DND-41 (cell line): ENCODE results near the gene TPD52L1.

Source experiments
- EZH2 ChIP-seq: IDR thresholded peaks from 3 replicates; pipeline ENCODE4 v1.6.1; 2012; ENCODE audit warnings: borderline replicate concordance, low read depth, mild to moderate bottlenecking, moderate library complexity, low read length, inconsistent platforms; ENCODE audit not compliant: severe bottlenecking
- TF ChIP-seq, protein P1 (sequence below): IDR thresholded peaks from 2 replicates; pipeline ENCODE4 v1.5.1; 2012; ENCODE audit warnings: borderline replicate concordance, low read length, moderate library complexity, mild to moderate bottlenecking; ENCODE audit not compliant: poor library complexity, severe bottlenecking; ENCODE audit errors: extremely low read depth

- TF ChIP-seq EZH2 = no peak
- TF ChIP-seq, protein P1, sequence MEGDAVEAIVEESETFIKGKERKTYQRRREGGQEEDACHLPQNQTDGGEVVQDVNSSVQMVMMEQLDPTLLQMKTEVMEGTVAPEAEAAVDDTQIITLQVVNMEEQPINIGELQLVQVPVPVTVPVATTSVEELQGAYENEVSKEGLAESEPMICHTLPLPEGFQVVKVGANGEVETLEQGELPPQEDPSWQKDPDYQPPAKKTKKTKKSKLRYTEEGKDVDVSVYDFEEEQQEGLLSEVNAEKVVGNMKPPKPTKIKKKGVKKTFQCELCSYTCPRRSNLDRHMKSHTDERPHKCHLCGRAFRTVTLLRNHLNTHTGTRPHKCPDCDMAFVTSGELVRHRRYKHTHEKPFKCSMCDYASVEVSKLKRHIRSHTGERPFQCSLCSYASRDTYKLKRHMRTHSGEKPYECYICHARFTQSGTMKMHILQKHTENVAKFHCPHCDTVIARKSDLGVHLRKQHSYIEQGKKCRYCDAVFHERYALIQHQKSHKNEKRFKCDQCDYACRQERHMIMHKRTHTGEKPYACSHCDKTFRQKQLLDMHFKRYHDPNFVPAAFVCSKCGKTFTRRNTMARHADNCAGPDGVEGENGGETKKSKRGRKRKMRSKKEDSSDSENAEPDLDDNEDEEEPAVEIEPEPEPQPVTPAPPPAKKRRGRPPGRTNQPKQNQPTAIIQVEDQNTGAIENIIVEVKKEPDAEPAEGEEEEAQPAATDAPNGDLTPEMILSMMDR = no peak
Measured at GRCh38 chr6:125255201-125255600, 101.6 kb downstream of the TPD52L1 start.
